ENCODE data around the gene AKR7A2.

GRCh38 chr1:19356266-19356665 is 44.3 kb upstream of the AKR7A2 start:
- TF ChIP-seq EZH2 (IDR thresholded peaks at IDR 0.05; ENCODE audit: low read depth, unreplicated experiment) (no peak), CTCF (conservative IDR thresholded peaks at IDR 0.05; ENCODE audit: low read depth in 2 of 2) (no peak), POLR2AphosphoS5 (IDR thresholded peaks at IDR 0.05; ENCODE audit: low read depth) (no peak), NANOG (IDR thresholded peaks at IDR 0.05; ENCODE audit: borderline replicate concordance) (no peak), JUNB (IDR thresholded peaks at IDR 0.05; ENCODE audit: unreplicated experiment) (no peak), EZH2phosphoT487 (IDR thresholded peaks at IDR 0.05; ENCODE audit: unreplicated experiment) (no peak), STAT1 (IDR thresholded peaks at IDR 0.05; ENCODE audit: unreplicated experiment) (no peak), CREB1 (CRISPR knock-in tag; IDR thresholded peaks at IDR 0.05; ENCODE audit: low read depth) (no peak), ZNF114 (CRISPR knock-in tag; IDR thresholded peaks at IDR 0.05) (no peak), ETS1 (IDR thresholded peaks at IDR 0.05) (no peak), ZNF331 (CRISPR knock-in tag; IDR thresholded peaks at IDR 0.05; ENCODE audit: low read depth) (no peak)
- TF ChIP-seq, protein P1, sequence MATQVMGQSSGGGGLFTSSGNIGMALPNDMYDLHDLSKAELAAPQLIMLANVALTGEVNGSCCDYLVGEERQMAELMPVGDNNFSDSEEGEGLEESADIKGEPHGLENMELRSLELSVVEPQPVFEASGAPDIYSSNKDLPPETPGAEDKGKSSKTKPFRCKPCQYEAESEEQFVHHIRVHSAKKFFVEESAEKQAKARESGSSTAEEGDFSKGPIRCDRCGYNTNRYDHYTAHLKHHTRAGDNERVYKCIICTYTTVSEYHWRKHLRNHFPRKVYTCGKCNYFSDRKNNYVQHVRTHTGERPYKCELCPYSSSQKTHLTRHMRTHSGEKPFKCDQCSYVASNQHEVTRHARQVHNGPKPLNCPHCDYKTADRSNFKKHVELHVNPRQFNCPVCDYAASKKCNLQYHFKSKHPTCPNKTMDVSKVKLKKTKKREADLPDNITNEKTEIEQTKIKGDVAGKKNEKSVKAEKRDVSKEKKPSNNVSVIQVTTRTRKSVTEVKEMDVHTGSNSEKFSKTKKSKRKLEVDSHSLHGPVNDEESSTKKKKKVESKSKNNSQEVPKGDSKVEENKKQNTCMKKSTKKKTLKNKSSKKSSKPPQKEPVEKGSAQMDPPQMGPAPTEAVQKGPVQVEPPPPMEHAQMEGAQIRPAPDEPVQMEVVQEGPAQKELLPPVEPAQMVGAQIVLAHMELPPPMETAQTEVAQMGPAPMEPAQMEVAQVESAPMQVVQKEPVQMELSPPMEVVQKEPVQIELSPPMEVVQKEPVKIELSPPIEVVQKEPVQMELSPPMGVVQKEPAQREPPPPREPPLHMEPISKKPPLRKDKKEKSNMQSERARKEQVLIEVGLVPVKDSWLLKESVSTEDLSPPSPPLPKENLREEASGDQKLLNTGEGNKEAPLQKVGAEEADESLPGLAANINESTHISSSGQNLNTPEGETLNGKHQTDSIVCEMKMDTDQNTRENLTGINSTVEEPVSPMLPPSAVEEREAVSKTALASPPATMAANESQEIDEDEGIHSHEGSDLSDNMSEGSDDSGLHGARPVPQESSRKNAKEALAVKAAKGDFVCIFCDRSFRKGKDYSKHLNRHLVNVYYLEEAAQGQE (IDR thresholded peaks at IDR 0.05; ENCODE audit: unreplicated experiment) = no peak
